Stimulated activated CD4-positive, alpha-beta T cell treated with anti-CD3 and anti-CD28 coated beads, Interleukin-1b, Interleukin-23, amount 100 ng/mL, for 1 hour (primary cell): ENCODE data around the gene FLNA.
"Not testable (repeated sequence)": the region's sequence is repeated elsewhere in the genome, so short reads cannot be mapped to it uniquely, and the experiment has no call there.

Experiments used
- DNase-seq, 2 donors: peaks; one replicate each; pipeline ENCODE4 v3.0.0-alpha.2; 2020; ENCODE audit warnings: low read depth in 2 of 2

Gene FLNA

DNA sequence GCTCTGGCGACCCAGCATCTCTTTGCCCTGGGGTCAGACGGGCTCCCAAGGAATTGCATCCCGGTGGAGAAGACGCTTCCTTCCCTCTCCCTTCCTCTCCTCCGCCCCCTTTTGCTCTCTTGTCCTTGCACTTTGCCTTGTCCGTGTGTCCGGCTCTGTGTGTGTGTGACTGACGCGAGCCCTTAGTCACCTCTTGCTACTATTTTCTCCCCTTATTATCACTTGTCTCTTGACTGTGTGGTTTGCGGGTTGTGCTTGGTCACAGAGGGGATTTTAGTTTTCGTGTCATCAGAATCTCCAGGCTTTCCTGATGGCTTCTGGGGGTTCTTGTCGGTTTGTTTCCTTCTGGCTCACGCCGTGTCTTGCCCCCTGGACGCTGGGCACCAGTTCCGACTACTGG lies 31.4 kb downstream of the FLNA start:
- DNase-seq: not testable (repeated sequence)

- DNase-seq: not testable (repeated sequence)
Measured at GRCh38 chrX:154341399-154342298, 32.8 kb downstream of the FLNA start.

GRCh38 chrX:154334496-154334895 lies 39.9 kb downstream of the FLNA start:
- DNase-seq: no peak

GRCh38 chrX:154333837-154334271 lies 40.6 kb downstream of the FLNA start:
- no peak for DNase-seq

GRCh38 chrX:154333116-154333515 lies 41.3 kb downstream of the FLNA start:
- DNase-seq: no peak

GRCh38 chrX:154332561-154332960 lies 41.9 kb downstream of the FLNA start:
- DNase-seq: no peak

DNA sequence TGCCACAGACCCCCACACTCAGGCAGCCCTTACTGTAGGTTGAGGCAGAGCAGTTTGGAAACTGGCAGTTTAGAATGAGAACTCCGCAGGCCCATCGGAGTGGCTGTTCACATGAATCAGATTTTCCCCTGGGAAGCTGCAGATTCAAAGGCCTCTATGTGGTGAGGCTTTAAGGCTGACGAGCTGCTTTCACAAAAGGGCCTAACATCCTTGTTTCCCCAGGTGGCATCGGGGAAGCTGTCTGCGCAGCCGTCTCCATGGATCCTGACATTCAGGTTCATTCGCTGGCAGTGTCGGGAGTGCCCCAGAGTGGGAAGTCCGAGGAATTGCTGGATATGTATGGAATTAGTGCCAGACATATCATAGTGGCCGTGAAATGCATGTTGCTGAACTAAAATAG lies 45.1 kb downstream of the FLNA start:
- no peak for DNase-seq

DNA sequence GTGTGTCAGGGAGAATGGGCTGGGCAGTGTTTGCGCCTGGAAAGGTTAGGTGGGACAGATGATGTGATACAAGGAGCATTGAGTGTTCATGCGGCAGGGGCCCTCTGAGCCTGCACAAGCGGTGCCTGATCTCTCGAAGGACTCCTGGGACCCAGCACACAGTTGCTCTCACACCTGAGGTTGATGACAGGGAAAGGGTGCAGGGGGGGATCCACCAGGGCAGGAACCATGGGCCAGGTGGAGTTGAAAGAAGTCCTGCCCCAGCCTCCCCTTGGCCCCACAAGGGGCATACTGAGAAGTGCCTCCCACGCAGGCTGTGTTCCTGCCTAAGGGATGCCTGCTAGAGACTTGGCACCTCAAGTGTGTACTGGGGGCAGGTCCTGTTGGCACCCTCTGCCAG lies 45.8 kb downstream of the FLNA start:
- no peak for DNase-seq

- DNase-seq: no peak
Measured at GRCh38 chrX:154327038-154327820, 47.2 kb downstream of the FLNA start.

GRCh38 chrX:154325541-154325940 lies 48.9 kb downstream of the FLNA start:
- DNase-seq: no peak

DNA sequence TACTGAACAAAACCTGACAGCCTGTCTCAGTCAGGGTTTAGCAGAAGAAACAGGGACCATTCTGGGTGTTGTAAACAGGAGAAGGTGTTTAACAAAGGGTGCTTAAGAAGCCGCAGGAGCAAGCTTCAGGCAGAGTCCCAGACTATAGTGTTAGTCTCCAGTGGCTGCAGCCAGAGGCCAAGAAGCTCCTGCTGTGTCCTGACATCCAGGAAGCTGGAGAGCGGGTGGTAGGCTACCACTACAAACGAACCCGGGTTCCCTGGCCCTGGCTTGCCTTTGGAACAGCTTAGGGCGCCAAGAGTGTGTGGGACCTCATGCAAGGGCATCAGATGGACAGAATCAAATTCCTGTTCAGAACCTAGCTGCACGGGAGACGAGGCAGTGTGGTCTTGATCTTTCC lies 50.9 kb downstream of the FLNA start:
- DNase-seq: no peak

GRCh38 chrX:154322890-154323289 lies 51.5 kb downstream of the FLNA start:
- DNase-seq: no peak

DNA sequence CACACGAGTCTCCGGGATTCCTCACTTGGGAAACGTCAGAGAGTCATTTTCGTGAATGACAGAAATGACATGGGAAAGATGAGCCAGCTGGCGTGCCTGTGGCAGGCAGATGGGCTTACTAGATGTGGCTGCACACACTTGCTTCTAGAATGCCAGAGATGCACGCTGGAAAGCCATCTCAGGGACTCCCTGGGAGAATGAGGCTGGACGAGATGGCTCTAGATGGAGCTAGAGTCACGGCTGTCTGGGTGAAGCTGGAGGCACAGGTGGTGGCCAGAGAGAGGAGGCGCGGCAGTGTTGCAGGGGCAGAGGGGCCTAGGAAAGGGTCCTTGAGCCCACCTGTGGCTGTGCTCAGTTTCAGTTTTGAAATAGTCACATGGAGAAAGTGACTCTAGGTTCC lies 52.8 kb downstream of the FLNA start:
- no peak for DNase-seq

- no peak for DNase-seq
Measured at GRCh38 chrX:154321152-154321551, 53.3 kb downstream of the FLNA start.

DNA sequence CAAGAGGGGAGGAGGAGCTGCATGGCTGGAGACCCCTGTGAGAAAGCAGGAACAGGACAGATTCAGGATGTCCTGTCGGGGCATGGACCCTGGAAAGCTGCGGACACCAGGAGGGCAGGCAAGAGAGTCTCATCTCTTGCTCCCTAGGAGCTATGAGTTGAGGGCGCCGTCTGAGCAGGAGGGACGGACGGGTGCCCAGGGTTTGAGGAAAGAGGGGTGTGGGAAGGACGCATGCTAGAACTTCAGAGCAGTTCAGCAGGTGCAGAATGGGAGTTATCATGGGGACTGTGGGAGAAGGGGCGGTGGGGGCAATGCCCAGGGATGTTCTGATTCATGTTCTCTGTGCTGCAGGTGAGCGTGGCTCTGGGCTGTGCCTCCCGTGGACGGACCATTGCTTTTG lies 54.0 kb downstream of the FLNA start:
- no peak for DNase-seq

DNA sequence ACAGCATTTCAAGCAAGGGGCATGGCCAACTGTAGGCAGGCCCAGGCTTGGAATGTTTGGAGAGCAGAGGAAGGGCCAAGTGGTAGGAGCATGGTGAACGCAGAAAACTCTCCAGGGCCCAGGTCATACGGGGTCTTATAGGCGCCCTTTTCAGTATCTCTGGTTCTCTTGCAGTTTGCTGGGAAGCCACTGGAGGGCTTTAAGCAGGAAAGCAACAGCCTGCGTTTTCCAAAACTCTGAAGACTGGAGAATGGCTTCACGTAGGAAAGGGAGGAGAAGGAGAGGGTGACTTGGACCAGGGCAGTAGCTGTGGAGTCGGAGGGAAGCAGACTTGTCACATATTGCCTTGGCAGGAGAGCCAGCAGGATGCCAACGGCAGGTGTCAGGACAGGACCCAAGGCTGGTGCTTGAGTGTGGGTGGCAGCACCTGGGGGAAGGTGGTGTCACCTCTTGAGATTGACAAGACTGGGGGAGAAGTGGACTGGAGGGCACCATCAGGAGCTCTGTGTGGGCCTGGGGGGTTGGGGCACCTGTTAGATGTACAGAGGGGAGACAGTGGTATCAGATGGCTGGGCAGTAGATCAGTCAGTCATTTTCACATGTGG lies 56.9 kb downstream of the FLNA start:
- no peak for DNase-seq

GRCh38 chrX:154315416-154315815 lies 59.0 kb downstream of the FLNA start:
- DNase-seq: no peak

- DNase-seq: no peak
Measured at GRCh38 chrX:154313147-154313546, 61.3 kb downstream of the FLNA start.

DNA sequence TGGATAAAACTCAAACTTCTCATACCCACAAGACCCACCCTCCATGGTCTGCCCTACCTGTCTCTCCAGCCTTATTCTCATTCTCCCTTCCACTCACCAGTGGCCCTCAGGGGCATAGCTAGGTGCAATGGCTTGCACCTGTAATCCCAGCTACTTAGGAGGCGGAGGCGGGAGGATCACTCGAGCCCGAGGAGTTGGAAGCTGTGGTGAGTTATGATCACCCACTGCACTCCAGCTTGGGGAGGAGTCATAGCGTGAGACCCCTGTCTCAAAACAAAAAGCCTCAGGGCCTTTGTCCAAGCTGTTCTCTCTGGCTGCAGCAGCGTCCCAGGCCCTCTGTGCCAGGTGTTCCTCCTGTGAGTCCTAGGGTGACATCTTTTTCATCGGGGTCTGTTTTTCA lies 62.3 kb downstream of the FLNA start:
- no peak for DNase-seq

DNA sequence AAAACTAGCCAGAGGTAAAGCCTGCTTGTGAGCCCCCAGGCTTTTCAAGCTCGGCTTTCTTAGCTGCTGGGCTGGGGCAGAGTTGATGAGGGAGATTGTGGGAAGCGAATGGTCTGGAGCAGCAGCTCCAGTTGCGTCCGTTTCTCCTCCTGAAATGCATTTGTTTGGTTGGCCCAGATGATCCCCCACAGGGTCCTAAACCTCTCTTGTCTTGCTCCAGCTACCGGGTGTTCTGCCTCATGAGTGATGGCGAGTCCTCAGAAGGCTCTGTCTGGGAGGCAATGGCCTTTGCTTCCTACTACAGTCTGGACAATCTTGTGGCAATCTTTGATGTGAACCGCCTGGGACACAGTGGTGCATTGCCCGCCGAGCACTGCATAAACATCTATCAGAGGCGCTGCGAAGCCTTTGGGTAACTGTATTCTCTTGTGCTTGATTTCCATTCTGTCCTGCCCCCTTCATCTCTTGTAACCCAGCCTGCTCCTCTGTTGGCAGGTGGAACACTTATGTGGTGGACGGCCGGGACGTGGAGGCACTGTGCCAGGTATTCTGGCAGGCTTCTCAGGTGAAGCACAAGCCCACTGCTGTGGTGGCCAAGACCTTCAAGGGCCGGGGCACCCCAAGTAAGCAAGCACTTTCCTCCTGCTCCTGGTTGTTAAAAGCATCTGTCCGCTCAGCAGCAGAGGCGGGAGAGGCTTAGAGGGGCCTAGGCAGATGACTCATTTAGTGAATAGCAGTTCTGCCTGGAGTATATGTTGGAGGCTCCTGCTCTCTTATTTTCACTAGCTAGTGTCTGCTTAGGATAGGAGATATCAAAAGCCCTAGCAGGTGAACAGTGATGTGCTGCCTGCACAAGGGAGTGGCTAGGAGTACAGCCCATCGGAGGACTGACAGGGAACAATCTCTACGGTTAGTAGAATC lies 63.6 kb downstream of the FLNA start:
- no peak for DNase-seq

DNA sequence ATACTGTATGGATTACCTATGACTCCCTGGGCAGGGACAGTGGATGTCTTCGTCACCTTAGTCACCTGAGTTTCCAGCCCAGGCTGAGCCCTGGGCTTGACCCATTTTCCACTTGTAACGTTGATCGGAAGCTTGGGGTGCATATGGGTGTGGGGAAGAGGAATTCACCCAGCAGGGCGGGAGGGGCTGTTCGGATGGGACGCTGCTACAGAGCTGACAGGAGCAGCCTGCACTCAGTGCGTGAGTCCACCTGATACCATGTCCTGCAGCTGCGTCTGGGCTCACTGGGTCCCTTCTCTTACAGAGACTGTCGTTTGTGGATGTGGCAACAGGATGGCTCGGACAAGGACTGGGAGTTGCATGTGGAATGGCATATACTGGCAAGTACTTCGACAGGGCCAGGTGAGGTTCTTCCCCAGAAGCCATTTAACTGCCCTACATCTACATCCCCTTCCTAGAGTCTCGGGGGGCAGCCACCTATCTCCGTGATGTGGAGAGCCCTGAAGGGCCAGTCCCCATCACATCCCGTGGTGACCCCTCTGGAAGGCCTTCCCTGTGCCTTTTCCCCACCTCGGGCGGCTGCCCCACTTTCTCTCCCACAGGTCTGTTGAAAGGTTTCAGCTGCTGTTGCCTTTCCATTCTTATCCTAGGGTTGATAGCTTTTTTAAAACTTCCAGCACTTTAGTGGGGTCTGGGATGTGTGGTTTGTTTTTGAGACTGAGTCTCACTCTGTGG lies 65.2 kb downstream of the FLNA start:
- no peak for DNase-seq
